Karpas-422 (cell line): ENCODE results near the gene THTPA. TPM values are rescaled to one million over a fixed set of nuclear protein-coding genes. Genes with fewer than 3 reads are reported as not detected.

Source experiments
- DNase-seq: peaks from one replicate; pipeline ENCODE4 v3.0.0-alpha.2; 2015
- H2AFZ ChIP-seq: fragments of 200-600 bp; sonication (generic); 2 replicates; pipeline ENCODE4 v1.6.1; 2014; ENCODE audit warnings: antibody characterized with exemption, low read length, mixed read lengths
- H3K27ac ChIP-seq: fragments of 200-600 bp; sonication (generic); 2 replicates; pipeline ENCODE4 v1.5.1; 2014; ENCODE audit warnings: mild to moderate bottlenecking, low read length, moderate library complexity
- H3K27me3 ChIP-seq: fragments of 200-600 bp; sonication (generic); 2 replicates; pipeline ENCODE4 v1.6.1; 2014; ENCODE audit warnings: low read length, mixed read lengths
- H3K36me3 ChIP-seq: fragments of 200-600 bp; sonication (generic); 2 replicates; pipeline ENCODE4 v1.6.1; 2014; ENCODE audit warnings: low read length, mixed read lengths; ENCODE audit not compliant: insufficient read depth
- H3K4me1 ChIP-seq: fragments of 200-600 bp; sonication (generic); 2 replicates; pipeline ENCODE4 v1.6.1; 2014; ENCODE audit warnings: mild to moderate bottlenecking, low read length, mixed read lengths
- H3K4me2 ChIP-seq: fragments of 200-600 bp; sonication (generic); 2 replicates; pipeline ENCODE4 v1.6.1; 2014; ENCODE audit warnings: low read length, low read depth, mild to moderate bottlenecking; ENCODE audit not compliant: poor library complexity, severe bottlenecking
- H3K4me3 ChIP-seq: fragments of 200-600 bp; sonication (generic); 2 replicates; pipeline ENCODE4 v1.5.1; 2014; ENCODE audit warnings: mild to moderate bottlenecking, antibody characterized with exemption, low read length, mixed read lengths
- H3K79me2 ChIP-seq: fragments of 200-600 bp; sonication (generic); 2 replicates; pipeline ENCODE4 v1.6.1; 2014; ENCODE audit warnings: mild to moderate bottlenecking, low read length, mixed read lengths
- H3K9ac ChIP-seq: fragments of 200-600 bp; sonication (generic); 2 replicates; pipeline ENCODE4 v1.6.0; 2014; ENCODE audit warnings: low read length
- H3K9me2 ChIP-seq: fragments of 200-600 bp; sonication (generic), shearing (Covaris generic); replicated peaks from 2 replicates; pipeline ENCODE4 v1.6.0; 2014; ENCODE audit warnings: mild to moderate bottlenecking, low read length, moderate library complexity; ENCODE audit not compliant: insufficient read depth
- H3K9me3 ChIP-seq: fragments of 300-700, 200-600 bp; sonication (generic); 2 replicates; pipeline ENCODE4 v1.6.1; 2014; ENCODE audit warnings: low read length, mixed read lengths
- H4K20me1 ChIP-seq: fragments of 200-600 bp; sonication (generic); 2 replicates; pipeline ENCODE4 v1.6.1; 2014; ENCODE audit warnings: mild to moderate bottlenecking, antibody characterized with exemption, low read length, low read depth; ENCODE audit not compliant: insufficient read depth
- total RNA-seq: library from RNA; depleted of rRNA; stranded (reverse); fragments of >200 nt; shearing (Covaris generic); gene quantifications from 2 replicates; pipeline ENCODE4 v1.2.3, GENCODE V29; 2014; ENCODE audit warnings: low replicate concordance

The THTPA gene
- total RNA-seq, 1 experiment from 2014 or later = 16.2 TPM

DNA sequence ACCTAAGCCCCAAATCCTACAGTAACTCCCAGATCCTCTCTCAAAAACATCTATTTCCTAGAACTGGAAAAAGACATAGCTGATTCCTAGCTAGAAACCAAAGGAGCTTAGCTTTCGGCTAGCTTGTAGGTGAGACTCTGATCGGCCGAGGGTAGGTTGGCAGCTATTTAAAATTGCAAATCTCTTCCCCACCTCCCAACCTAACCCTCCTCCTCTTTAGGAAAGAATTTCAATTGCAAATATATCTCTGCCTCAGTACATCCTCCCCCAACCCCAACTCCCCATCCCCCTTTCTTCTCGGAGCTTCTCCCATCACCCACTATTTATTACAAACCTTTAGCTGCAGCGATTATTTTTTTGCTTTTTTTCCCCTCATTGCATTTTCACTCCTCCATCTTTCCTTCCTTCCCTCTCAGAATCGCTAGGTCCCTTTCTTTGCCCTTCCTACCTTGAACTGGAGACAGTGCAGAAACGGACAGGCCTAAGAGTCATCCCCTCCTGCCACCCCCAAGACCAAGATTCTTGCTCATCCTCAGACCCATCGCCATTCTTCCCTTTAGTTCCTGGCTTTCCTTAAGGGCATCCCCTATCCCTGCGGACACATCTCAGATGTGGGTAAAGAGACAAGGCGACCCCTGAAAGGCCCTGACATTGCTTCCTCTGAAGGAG lies 17.9 kb upstream of the THTPA start:
- H3K27ac ChIP-seq = no peak overlapping the region
- H3K9ac ChIP-seq = no peak overlapping the region
- H3K9me2 ChIP-seq = no peaks in the 10 kb centered on the region
- H3K27me3 ChIP-seq = no peaks in the 10 kb centered on the region
- peaks cover 34% of the 10 kb centered on the region for H3K4me1 ChIP-seq
- H3K4me2 ChIP-seq = peak overlapping the region; percentile 56
- H4K20me1 ChIP-seq = no peaks in the 10 kb centered on the region
- no peak overlapping the region for H2AFZ ChIP-seq
- no peaks in the 10 kb centered on the region for H3K9me3 ChIP-seq
- no peak for DNase-seq
- H3K79me2 ChIP-seq = no peaks in the 10 kb centered on the region
- H3K4me3 ChIP-seq = no peak overlapping the region
- H3K36me3 ChIP-seq = no peaks in the 10 kb centered on the region

DNA sequence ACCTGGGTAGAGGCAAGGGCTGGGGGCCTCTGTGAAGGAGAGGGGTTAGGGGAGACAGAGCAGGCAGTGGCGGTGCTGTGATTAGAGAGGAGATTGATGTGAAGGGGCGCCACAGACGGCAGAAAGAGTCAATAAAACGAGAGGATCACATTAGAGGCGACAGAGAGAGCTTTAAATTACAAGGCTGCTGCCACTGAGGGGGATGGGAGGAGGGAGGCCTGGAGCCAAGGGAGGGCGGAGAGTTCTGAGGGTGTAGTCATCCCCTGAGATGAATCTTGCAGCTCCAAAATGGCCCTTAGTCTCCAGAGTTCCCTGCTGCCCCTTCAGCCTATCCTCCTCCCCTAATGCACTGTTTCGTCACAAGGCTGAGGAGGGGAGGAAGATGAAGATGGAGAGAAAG lies 17.3 kb upstream of the THTPA start:
- no peaks in the 10 kb centered on the region for H3K9me2 ChIP-seq
- no peaks in the 10 kb centered on the region for H4K20me1 ChIP-seq
- no peak overlapping the region; the same call in 1 of the 2 replicates for H2AFZ ChIP-seq
- H3K27me3 ChIP-seq = no peaks in the 10 kb centered on the region
- no peak overlapping the region for H3K4me3 ChIP-seq
- peak overlapping the region; percentile 56 for H3K4me2 ChIP-seq
- peaks cover 34% of the 10 kb centered on the region for H3K4me1 ChIP-seq
- no peaks in the 10 kb centered on the region for H3K36me3 ChIP-seq
- H3K27ac ChIP-seq = no peak overlapping the region
- no peaks in the 10 kb centered on the region for H3K9me3 ChIP-seq
- H3K9ac ChIP-seq = no peak overlapping the region
- no peak for DNase-seq
- no peaks in the 10 kb centered on the region for H3K79me2 ChIP-seq

DNA sequence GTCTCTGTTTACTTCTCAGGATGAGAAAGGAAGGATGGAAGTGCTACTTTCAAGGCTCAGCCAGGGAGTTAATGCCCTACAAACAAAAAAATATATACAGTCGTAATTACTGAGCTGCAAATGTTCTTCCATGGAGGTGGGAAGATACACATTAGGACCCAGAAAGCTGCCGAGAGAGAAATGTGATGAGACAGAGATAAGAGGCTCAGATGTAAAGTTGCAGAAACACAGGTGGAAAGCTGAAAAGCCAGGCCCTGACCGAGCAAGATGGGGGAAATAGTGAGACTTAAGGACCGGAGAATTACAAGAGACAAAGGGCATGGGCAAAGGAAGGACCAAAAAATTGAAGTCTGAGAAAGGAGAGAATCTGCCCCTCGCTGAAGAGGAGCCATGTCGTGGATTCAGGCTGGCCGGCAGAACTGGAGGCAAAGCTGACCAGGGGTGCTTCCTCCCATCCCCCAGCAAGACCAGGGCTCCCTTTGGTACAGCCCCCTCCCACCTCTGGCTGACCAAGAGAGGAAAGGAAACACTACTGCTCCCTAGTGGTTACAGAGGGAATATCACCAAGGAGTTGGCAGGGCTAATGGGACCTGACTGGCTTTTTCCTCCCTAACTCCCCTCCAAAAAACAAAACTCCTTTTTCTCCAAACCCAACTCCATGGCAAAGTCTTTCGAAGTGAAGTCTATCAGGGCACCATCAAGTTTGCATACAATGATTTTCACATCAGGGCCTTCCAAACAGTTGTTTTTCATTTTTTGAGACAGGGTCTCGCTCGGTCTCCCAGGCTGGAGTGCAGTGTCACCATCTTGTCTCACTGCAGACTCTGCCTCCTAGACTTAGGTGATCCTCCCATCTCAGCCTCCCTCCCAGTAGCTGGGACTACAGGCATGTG lies 16.6 kb upstream of the THTPA start:
- no peak overlapping the region for H3K27ac ChIP-seq
- no peaks in the 10 kb centered on the region for H3K27me3 ChIP-seq
- no peaks in the 10 kb centered on the region for H3K9me2 ChIP-seq
- H3K79me2 ChIP-seq = no peaks in the 10 kb centered on the region
- H3K9ac ChIP-seq = no peak overlapping the region
- H4K20me1 ChIP-seq = no peaks in the 10 kb centered on the region
- H3K4me3 ChIP-seq = no peak overlapping the region
- no peaks in the 10 kb centered on the region for H3K9me3 ChIP-seq
- H3K36me3 ChIP-seq = no peaks in the 10 kb centered on the region
- H3K4me2 ChIP-seq = no peak overlapping the region
- peak; percentile 88 for DNase-seq
- H3K4me1 ChIP-seq = peaks cover 34% of the 10 kb centered on the region
- H2AFZ ChIP-seq = no peak overlapping the region; the same call in 1 of the 2 replicates

DNA sequence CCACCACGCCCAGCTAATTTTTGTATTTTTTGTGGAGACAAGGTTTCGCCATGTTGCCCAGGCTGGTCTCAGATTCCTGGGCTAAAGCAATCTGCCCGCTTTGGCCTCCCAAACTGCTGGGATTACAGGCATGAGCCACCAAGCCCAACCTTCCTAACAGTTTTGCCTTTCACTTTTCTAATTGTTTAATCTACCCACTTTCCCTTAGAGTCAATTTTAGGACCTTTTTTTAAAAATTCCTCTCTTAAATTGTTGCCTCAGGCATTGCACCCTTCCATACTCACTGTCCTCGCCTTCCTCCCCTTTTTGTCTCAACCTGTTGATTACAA lies 16.0 kb upstream of the THTPA start:
- Histone ChIP-seq H3K36me3 (no peaks in the 10 kb centered on the region), H3K9me3 (no peaks in the 10 kb centered on the region), H3K9me2 (no peaks in the 10 kb centered on the region), H3K9ac (no peak overlapping the region), H3K79me2 (no peaks in the 10 kb centered on the region), H4K20me1 (no peaks in the 10 kb centered on the region), H3K4me1 (peaks cover 34% of the 10 kb centered on the region), H3K27me3 (no peaks in the 10 kb centered on the region), H3K4me3 (no peak overlapping the region), H3K4me2 (no peak overlapping the region), H3K27ac (no peak overlapping the region), H2AFZ (no peak overlapping the region)
- DNase-seq = no peak

DNA sequence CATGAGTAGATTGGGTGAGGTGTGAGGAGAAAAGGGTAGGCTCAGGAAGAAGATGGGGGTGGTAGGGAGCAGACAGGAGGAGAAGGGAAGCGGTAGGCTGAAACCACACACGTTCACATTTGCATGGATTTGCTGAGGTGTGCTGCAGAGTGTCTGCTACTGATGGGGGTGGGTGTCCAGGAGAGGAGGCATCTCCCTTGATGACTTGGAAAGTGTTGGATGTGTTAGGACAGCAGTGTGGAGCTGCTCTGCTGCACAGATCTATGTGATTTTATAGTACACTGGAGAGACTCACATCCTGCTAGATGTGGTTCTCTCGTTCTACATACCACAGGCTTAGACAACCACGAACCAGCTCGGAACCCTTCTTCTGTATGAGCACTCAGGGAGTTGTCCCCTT lies 13.8 kb upstream of the THTPA start:
- DNase-seq = no peak

DNA sequence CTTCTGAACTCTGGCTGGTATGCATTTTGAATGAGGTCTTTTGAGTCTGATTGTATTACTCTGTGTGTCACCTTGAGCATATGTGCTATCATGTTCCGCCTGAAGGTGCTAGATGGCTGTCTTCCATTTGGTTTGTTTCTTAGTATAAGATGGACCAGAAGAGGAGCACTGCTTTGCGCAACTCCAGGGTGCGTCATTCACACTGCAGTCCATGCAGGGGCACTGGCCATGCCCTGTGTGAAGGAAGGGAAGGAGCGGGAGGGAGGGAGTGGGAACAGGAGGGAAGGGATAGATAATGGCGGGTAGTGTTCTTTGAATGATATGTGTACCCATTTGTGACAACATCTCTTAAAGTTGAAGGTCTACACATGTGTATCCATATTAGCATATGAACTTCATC lies 12.7 kb upstream of the THTPA start:
- no peak for DNase-seq
- H3K9me2 ChIP-seq = no peaks in the 10 kb centered on the region
- no peak overlapping the region for H3K4me3 ChIP-seq
- H3K27ac ChIP-seq = no peak overlapping the region
- no peak overlapping the region for H3K4me2 ChIP-seq
- H3K4me1 ChIP-seq = peaks cover 21% of the 10 kb centered on the region
- H4K20me1 ChIP-seq = no peaks in the 10 kb centered on the region
- H3K27me3 ChIP-seq = no peaks in the 10 kb centered on the region
- H3K9ac ChIP-seq = no peak overlapping the region
- no peak overlapping the region for H2AFZ ChIP-seq
- no peaks in the 10 kb centered on the region for H3K9me3 ChIP-seq
- H3K79me2 ChIP-seq = no peaks in the 10 kb centered on the region
- no peaks in the 10 kb centered on the region for H3K36me3 ChIP-seq

More for the DNA sequence above, 13.8 kb upstream of the THTPA start:
- H3K9me3 ChIP-seq = no peaks in the 10 kb centered on the region
- H3K9ac ChIP-seq = peak overlapping the region; percentile 8; the same call in 1 of the 2 replicates
- no peaks in the 10 kb centered on the region for H3K36me3 ChIP-seq
- no peak overlapping the region for H3K27ac ChIP-seq
- no peak overlapping the region for H3K4me3 ChIP-seq
- no peaks in the 10 kb centered on the region for H4K20me1 ChIP-seq
- no peaks in the 10 kb centered on the region for H3K79me2 ChIP-seq
- H2AFZ ChIP-seq = no peak overlapping the region
- peaks cover 32% of the 10 kb centered on the region for H3K4me1 ChIP-seq
- no peak overlapping the region for H3K4me2 ChIP-seq
- H3K9me2 ChIP-seq = no peaks in the 10 kb centered on the region
- no peaks in the 10 kb centered on the region for H3K27me3 ChIP-seq

DNA sequence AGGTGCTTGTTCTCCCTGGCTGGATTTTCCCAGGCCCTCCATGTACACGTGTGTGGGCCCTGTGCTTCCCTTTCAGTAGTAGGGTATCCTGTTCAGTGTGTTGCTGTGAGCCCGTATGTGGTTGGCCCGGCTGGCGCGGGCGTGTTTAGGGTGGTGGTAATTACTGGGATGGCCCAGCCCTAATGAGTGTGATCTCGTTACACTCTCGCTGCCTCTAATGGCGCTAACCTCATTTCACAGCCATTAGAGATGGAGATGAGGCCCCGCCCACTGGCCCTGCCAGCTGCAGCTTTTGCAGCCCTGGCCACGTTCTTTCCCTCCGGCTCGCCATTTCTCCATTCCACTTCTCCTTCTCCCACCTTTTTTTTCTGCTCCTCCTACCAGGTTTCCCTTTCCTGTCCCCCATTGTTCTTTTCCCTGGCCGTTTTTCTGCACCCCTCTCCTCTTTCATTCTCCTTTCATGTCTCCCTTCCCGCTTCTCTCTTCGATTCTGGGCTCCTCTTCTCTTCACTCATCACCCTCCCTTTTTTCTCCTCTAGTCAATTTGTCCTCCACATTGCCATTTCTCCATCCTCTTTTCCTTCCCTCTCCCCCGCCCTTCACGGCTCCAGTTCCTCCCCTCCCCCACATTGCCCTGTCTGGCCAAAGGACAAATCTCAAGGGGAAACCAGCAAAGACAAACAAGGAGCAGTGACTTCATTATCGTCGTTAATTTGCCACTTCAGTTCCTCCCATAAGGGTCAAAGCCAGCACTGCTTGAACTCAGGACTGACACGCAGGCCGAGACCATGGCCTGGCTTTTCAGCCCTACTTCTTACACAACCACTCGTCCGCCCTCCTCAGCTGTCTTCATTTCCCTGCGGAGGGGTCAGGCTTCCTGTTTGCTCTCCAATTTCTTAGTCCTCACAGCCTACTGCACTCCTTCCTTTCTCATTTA lies 11.3 kb upstream of the THTPA start:
- Histone ChIP-seq H3K4me1 (peaks cover 10% of the 10 kb centered on the region), H3K4me3 (no peak overlapping the region), H3K9me3 (no peaks in the 10 kb centered on the region), H3K36me3 (no peaks in the 10 kb centered on the region), H3K9ac (no peak overlapping the region), H3K4me2 (no peak overlapping the region), H4K20me1 (no peaks in the 10 kb centered on the region), H3K27ac (no peak overlapping the region), H2AFZ (no peak overlapping the region), H3K79me2 (no peaks in the 10 kb centered on the region), H3K9me2 (no peaks in the 10 kb centered on the region), H3K27me3 (no peaks in the 10 kb centered on the region)
- peak; percentile 58 for DNase-seq
